ENCODE data around the gene ZNF500. TPM values are rescaled to one million over a fixed set of nuclear protein-coding genes. Genes with fewer than 3 reads are reported as not detected.

The ZNF500 gene
- total and polyA plus RNA-seq, 2 donors (not counting 1 experiment from before 2014, with no cell fraction given) = 12.0 to 26.5 TPM

- H3K27me3 ChIP-seq (replicated peaks in 1 of 4; ENCODE audit: control extremely low read depth in 1 of 4, control insufficient read depth in 3 of 4, insufficient read depth in 4 of 4, low read length in 3 of 4) = no peaks in the 10 kb centered on the region
- DNase-seq (no peak), ATAC-seq (ENCODE audit: low read depth) (no peak)
- ChIA-PET POLR2A (no interaction called here), CTCF (no interaction called here)
- TF ChIP-seq CTCF (IDR thresholded peaks at IDR 0.05) = no peak
- no peak for TF ChIP-seq EZH2 (IDR thresholded peaks at IDR 0.05; ENCODE audit: borderline replicate concordance, insufficient read depth, low read depth, low read length, poor library complexity, severe bottlenecking)
- no peaks in the 10 kb centered on the region for H3K9me3 ChIP-seq (ENCODE audit: control extremely low read depth in 1 of 3, control insufficient read depth in 2 of 3, insufficient read depth in 1 of 3, low read length in 2 of 3)
- H3K36me3 ChIP-seq (replicated peaks in 1 of 2; ENCODE audit: control extremely low read depth in 1 of 2, control insufficient read depth in 1 of 2, extremely low read depth in 1 of 2, insufficient read depth in 2 of 2, low read length in 1 of 2) = no peaks in the 10 kb centered on the region
- intact Hi-C loops (cut with micrococcal nuclease) = no loop called here
- no peak overlapping the region for H3K9ac ChIP-seq (ENCODE audit: low read length)
- WGBS (ENCODE audit: insufficient coverage) = 94% methylated on average over 3 of the region's 5 CpGs
- H3K27ac ChIP-seq (ENCODE audit: low read length in 2 of 2) = no peak overlapping the region
- no peaks in the 10 kb centered on the region for H3K79me2 ChIP-seq (ENCODE audit: control insufficient read depth, insufficient read depth, low read length)
- H3K4me2 ChIP-seq (replicated peaks; ENCODE audit: low read depth, low read length, poor library complexity, severe bottlenecking) = no peak overlapping the region
- no peak overlapping the region for H3K27ac Mint-ChIP-seq
- H3K27me3 Mint-ChIP-seq = no peaks in the 10 kb centered on the region
- H2AFZ ChIP-seq (ENCODE audit: insufficient read depth, low read depth, low read length, poor library complexity, severe bottlenecking) = no peak overlapping the region
- no peak overlapping the region for H3K4me3 ChIP-seq (ENCODE audit: control extremely low read depth in 1 of 5, extremely low read depth in 1 of 5, insufficient read depth in 1 of 5, low read depth in 2 of 5, low read length in 4 of 5)
- H4K20me1 ChIP-seq (ENCODE audit: control insufficient read depth, insufficient read depth, low read length, poor library complexity, severe bottlenecking) = no peaks in the 10 kb centered on the region
- H3K9me3 Mint-ChIP-seq (ENCODE audit: insufficient read depth) = no peaks in the 10 kb centered on the region
- H3K4me1 Mint-ChIP-seq = peaks cover 1% of the 10 kb centered on the region
- H3K4me3 Mint-ChIP-seq = no peak overlapping the region
- H3K4me1 ChIP-seq (ENCODE audit: control insufficient read depth in 2 of 2, insufficient read depth in 2 of 2, low read length in 2 of 2) = no peaks in the 10 kb centered on the region
Observed at GRCh38 chr16:4778050-4778392, 11.1 kb upstream of the ZNF500 start.

- Histone ChIP-seq H3K4me1 (ENCODE audit: control insufficient read depth in 2 of 2, insufficient read depth in 2 of 2, low read length in 2 of 2) (no peaks in the 10 kb centered on the region), H3K27me3 (replicated peaks in 1 of 4; ENCODE audit: control extremely low read depth in 1 of 4, control insufficient read depth in 3 of 4, insufficient read depth in 4 of 4, low read length in 3 of 4) (no peaks in the 10 kb centered on the region), H3K9ac (ENCODE audit: low read length) (no peak overlapping the region), H3K27ac (ENCODE audit: low read length in 2 of 2) (no peak overlapping the region), H2AFZ (ENCODE audit: insufficient read depth, low read depth, low read length, poor library complexity, severe bottlenecking) (no peak overlapping the region), H3K4me3 (ENCODE audit: control extremely low read depth in 1 of 5, extremely low read depth in 1 of 5, insufficient read depth in 1 of 5, low read depth in 2 of 5, low read length in 4 of 5) (no peak overlapping the region), H3K4me2 (replicated peaks; ENCODE audit: low read depth, low read length, poor library complexity, severe bottlenecking) (no peak overlapping the region), H3K79me2 (ENCODE audit: control insufficient read depth, insufficient read depth, low read length) (no peaks in the 10 kb centered on the region), H4K20me1 (ENCODE audit: control insufficient read depth, insufficient read depth, low read length, poor library complexity, severe bottlenecking) (no peaks in the 10 kb centered on the region), H3K36me3 (replicated peaks in 1 of 2; ENCODE audit: control extremely low read depth in 1 of 2, control insufficient read depth in 1 of 2, extremely low read depth in 1 of 2, insufficient read depth in 2 of 2, low read length in 1 of 2) (no peaks in the 10 kb centered on the region), H3K9me3 (ENCODE audit: control extremely low read depth in 1 of 3, control insufficient read depth in 2 of 3, insufficient read depth in 1 of 3, low read length in 2 of 3) (no peaks in the 10 kb centered on the region)
- H3K4me3 Mint-ChIP-seq = no peak overlapping the region
- no peaks in the 10 kb centered on the region for H3K27me3 Mint-ChIP-seq
- peaks cover 1% of the 10 kb centered on the region for H3K4me1 Mint-ChIP-seq
- POLR2A ChIA-PET = no interaction called here
- TF ChIP-seq EZH2 (IDR thresholded peaks at IDR 0.05; ENCODE audit: borderline replicate concordance, insufficient read depth, low read depth, low read length, poor library complexity, severe bottlenecking) (no peak), CTCF (IDR thresholded peaks at IDR 0.05) (no peak)
- CTCF ChIA-PET = no interaction called here
- intact Hi-C loops (cut with micrococcal nuclease) = no loop called here
- H3K27ac Mint-ChIP-seq = no peak overlapping the region
- ATAC-seq (ENCODE audit: low read depth) (no peak), DNase-seq (no peak)
- WGBS (ENCODE audit: insufficient coverage) = 84% methylated on average over 11 of the region's 17 CpGs
- H3K9me3 Mint-ChIP-seq (ENCODE audit: insufficient read depth) = no peaks in the 10 kb centered on the region
Observed at GRCh38 chr16:4777339-4778049, 10.5 kb upstream of the ZNF500 start.

Data from B cell (primary cell).